Spleen (tissue), 11 donors: ENCODE data around the gene SMIM1. TPM values are rescaled to one million over a fixed set of nuclear protein-coding genes. Genes with fewer than 3 reads are reported as not detected.
"Not testable (repeated sequence)": the region's sequence is repeated elsewhere in the genome, so short reads cannot be mapped to it uniquely, and the experiment has no call there.

Experiments used
- DNase-seq: peaks from one replicate; pipeline ENCODE4 v3.0.0-alpha.2; 2020
- H3K27ac ChIP-seq, 8 donors: fragments of 200-600 bp; sonication (generic) in 7 of 8; 1 replicate in 4 of 8; 2 replicates in 4 of 8; pipeline versions ENCODE4 v1.5.0 to v1.8.0; 2016 to 2021; ENCODE audit warnings: inconsistent platforms in 4 of 8, mild to moderate bottlenecking in 4 of 8, moderate library complexity in 1 of 8
- H3K27me3 ChIP-seq, 7 donors: fragments of 200-600 bp; sonication (generic) in 6 of 7; replicated peaks in 1 of 7; 1 replicate in 4 of 7; 2 replicates in 3 of 7; pipeline versions ENCODE4 v1.5.0 to v1.8.0; 2016 to 2021; ENCODE audit warnings: inconsistent platforms in 3 of 7, mild to moderate bottlenecking in 1 of 7
- H3K36me3 ChIP-seq, 6 donors: fragments of 200-600 bp; sonication (generic) in 5 of 6; 1 replicate in 4 of 6; 2 replicates in 2 of 6; pipeline versions ENCODE4 v1.5.0 to v1.8.0; 2016 to 2021; ENCODE audit warnings: inconsistent platforms in 2 of 6
- H3K4me1 ChIP-seq, 6 donors: fragments of 200-600 bp; sonication (generic) in 5 of 6; 1 replicate in 3 of 6; 2 replicates in 3 of 6; pipeline versions ENCODE4 v1.5.0 to v1.8.0; 2016 to 2021; ENCODE audit warnings: inconsistent platforms in 3 of 6
- H3K4me3 ChIP-seq, 8 donors: fragments of 200-600 bp; sonication (generic) in 7 of 8; 1 replicate in 4 of 8; 2 replicates in 4 of 8; pipeline versions ENCODE4 v1.5.0 to v1.8.0; 2016 to 2021; ENCODE audit warnings: inconsistent platforms in 4 of 8, mild to moderate bottlenecking in 4 of 8, moderate library complexity in 2 of 8
- H3K9me3 ChIP-seq, 8 donors: fragments of 200-600 bp; sonication (generic) in 7 of 8; 1 replicate in 4 of 8; 2 replicates in 4 of 8; pipeline versions ENCODE4 v1.5.0 to v1.8.0; 2016 to 2021; ENCODE audit warnings: inconsistent platforms in 4 of 8
- POLR2A ChIP-seq, 3 donors: fragments of 450-650 bp; IDR thresholded peaks; one replicate each; pipeline ENCODE4 v1.5.1; 2017; ENCODE audit warnings: antibody characterized with exemption in 3 of 3, mild to moderate bottlenecking in 1 of 3
- POLR2AphosphoS5 ChIP-seq, 3 donors: sonication (generic); formaldehyde crosslinking; IDR thresholded peaks; one replicate each; pipeline ENCODE4 v1.5.1; 2017; ENCODE audit warnings: antibody characterized with exemption in 3 of 3
- WGBS, 5 donors: extraction: QIAGEN DNeasy Blood & Tissue Kit in 3 of 5; methylation state at CpG; one replicate each; pipeline versions ENCODE4 v1.1.5 to v1.1.7; 2013 to 2018; 5-methylcytosine and 5-hydroxymethylcytosine counted together
- intact Hi-C: fragments of 100-400 bp; cut with DNase I; formaldehyde crosslinking; loops from one replicate; pipeline ENCODE4 v1.15.0; 2023; ENCODE audit warnings: low total_unique reads
- polyA plus RNA-seq, 3 donors: library from polyadenylated mRNA; stranded (reverse); fragments of 200-250 nt; gene quantifications; one replicate each; pipeline ENCODE4 v1.2.1, GENCODE V29; 2013
- total RNA-seq, 7 donors: library from RNA; depleted of rRNA in 3 of 7; stranded (reverse); fragments of >200 nt in 3 of 7; fragmentation: NEBNext Ultra II Directional in 4 of 7; extraction: Animal tissue kit (Norgen Biotek cat#: 25700) in 4 of 7; gene quantifications; one replicate each; pipeline versions ENCODE4 v1.1.0 to v1.2.1, GENCODE V29; 2016 to 2021
- TF ChIP-seq, protein P1 (sequence below), 11 experiments: fragments of 200-600 bp in 7 of 11; fragments of 450-650 bp in 4 of 11; sonication (generic) in 4 of 11; IDR thresholded peaks in 8 of 11; conservative IDR thresholded peaks in 3 of 11; 1 replicate in 7 of 11; 2 replicates in 4 of 11; pipeline versions ENCODE4 v1.4.0 to v1.8.0; 2016 to 2021; ENCODE audit warnings: antibody characterized with exemption in 11 of 11, inconsistent platforms in 4 of 11, mild to moderate bottlenecking in 1 of 11
- donor health status: healthy with polysubstance abuse.
- donor health status: DM: no; HTN: no; CAD: no; lungs with moderate emphysema.
- donor health status: DM: no; HTN: no; CAD: no.
- donor health status: Bipolar disorder and iron deficiency.
- donor health status: healthy.
- donor health status: DM: no; HTN: no; CAD: no.
- donor health status: DM: yes; HTN: yes; CAD: no.

Gene SMIM1
- total and polyA plus RNA-seq, 10 donors = 2.0 to 12.7 (median 4.6) TPM; not detected in 1

DNA sequence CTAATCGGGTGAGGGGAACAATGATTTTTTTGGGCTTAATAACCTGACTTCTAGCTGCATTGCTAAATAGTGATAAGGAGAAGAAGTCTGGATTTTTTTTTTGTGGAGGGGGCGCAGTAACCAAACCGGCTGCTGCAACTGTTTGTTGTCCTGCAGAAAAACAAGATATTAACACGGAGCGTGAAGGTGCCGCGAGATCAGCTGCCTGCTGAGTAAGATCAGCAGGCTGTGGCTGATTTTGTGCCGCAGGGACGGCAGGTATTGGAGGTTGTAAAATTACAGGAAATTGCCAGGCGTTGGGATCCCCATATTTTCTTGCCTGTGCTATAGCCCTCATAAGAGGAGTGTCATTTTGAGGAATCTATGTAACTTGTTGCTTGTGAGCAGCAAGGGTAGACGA lies 32.5 kb downstream of the SMIM1 start:
- intact Hi-C loops = no loop called here
- TF ChIP-seq POLR2AphosphoS5 (IDR thresholded peaks at IDR 0.05) (no peak), POLR2A (IDR thresholded peaks at IDR 0.05) (no peak)
- TF ChIP-seq, protein P1, sequence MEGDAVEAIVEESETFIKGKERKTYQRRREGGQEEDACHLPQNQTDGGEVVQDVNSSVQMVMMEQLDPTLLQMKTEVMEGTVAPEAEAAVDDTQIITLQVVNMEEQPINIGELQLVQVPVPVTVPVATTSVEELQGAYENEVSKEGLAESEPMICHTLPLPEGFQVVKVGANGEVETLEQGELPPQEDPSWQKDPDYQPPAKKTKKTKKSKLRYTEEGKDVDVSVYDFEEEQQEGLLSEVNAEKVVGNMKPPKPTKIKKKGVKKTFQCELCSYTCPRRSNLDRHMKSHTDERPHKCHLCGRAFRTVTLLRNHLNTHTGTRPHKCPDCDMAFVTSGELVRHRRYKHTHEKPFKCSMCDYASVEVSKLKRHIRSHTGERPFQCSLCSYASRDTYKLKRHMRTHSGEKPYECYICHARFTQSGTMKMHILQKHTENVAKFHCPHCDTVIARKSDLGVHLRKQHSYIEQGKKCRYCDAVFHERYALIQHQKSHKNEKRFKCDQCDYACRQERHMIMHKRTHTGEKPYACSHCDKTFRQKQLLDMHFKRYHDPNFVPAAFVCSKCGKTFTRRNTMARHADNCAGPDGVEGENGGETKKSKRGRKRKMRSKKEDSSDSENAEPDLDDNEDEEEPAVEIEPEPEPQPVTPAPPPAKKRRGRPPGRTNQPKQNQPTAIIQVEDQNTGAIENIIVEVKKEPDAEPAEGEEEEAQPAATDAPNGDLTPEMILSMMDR (IDR thresholded peaks at IDR 0.05 in 8 of 11, conservative IDR thresholded peaks at IDR 0.05 in 3 of 11) = no peak

DNA sequence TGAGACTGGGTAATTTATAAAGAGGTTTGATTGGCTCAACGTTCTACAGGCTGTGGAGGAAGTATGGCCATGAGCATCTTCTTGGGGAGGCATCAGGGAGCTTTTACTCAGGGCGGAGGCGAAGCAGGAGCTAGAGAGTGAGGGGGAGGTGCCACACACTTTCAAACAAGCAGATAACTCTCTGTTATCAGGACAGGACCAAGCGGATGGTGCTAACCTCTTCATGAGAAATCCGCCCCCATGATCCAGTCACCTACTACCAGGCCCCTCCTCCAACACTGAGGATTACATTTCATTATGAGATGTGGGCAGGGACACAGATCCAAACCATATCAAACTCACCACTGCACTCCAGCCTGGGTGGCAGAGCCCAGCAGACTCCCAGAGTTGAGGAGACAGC lies 35.2 kb downstream of the SMIM1 start:
- Histone ChIP-seq H3K9me3 (peaks cover 0 to 9% (median 0%) of the 10 kb centered on the region in 8 donors), H3K27ac (no peak overlapping the region), H3K4me1 (no peaks in the 10 kb centered on the region), H3K27me3 (peaks cover 0 to 9% (median 0%) of the 10 kb centered on the region in 7 donors), H3K4me3 (no peak overlapping the region), H3K36me3 (no peaks in the 10 kb centered on the region)
- no peak for DNase-seq
- 69 to 87% (median 73%) methylated on average over 5 of the region's 5 CpGs for WGBS, 5 donors
- TF ChIP-seq, protein P1 (IDR thresholded peaks at IDR 0.05 in 8 of 11, conservative IDR thresholded peaks at IDR 0.05 in 3 of 11) = no peak
- TF ChIP-seq POLR2AphosphoS5 (IDR thresholded peaks at IDR 0.05) (no peak), POLR2A (IDR thresholded peaks at IDR 0.05) (no peak)
- intact Hi-C loops = no loop called here

More for the DNA sequence above, 32.5 kb downstream of the SMIM1 start:
- no peak overlapping the region for H3K4me3 ChIP-seq
- H3K4me1 ChIP-seq = peaks cover 0 to 4% (median 0%) of the 10 kb centered on the region in 6 donors
- peaks cover 0 to 16% (median under 1%) of the 10 kb centered on the region in 7 donors for H3K27me3 ChIP-seq
- 77 to 89% (median 82%) methylated on average over 11 of the region's 11 CpGs for WGBS, 5 donors
- H3K36me3 ChIP-seq = no peaks in the 10 kb centered on the region
- H3K9me3 ChIP-seq = peaks cover 0 to 9% (median 0%) of the 10 kb centered on the region in 8 donors
- H3K27ac ChIP-seq = no peak overlapping the region
- no peak for DNase-seq

DNA sequence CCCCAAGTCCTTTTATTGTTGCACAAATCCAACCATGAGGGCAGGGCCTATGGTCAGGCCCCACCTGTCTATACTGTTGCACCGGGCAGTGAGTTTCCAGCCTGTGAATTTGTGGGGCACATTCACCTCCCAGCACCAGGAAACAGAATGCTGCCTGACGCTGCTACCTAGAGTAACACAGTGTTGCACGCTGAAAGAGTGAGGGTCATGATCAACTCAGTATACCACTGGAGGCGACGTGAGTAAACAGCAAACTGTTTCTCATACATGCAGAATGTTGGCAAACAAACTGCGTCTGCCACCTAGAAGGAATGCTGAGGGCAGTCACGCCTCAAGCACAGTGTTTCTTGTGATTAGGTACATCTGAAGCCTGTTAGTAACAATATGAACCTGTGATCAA lies 37.1 kb downstream of the SMIM1 start:
- Histone ChIP-seq H3K4me3 (no peak overlapping the region), H3K27ac (no peak overlapping the region), H3K4me1 (no peaks in the 10 kb centered on the region), H3K27me3 (no peaks in the 10 kb centered on the region), H3K36me3 (peaks cover 0 to 12% (median 7%) of the 10 kb centered on the region in 6 donors), H3K9me3 (peaks cover 0 to 9% (median 0%) of the 10 kb centered on the region in 8 donors)
- intact Hi-C loops = no loop called here
- no peak for DNase-seq
- TF ChIP-seq POLR2A (IDR thresholded peaks at IDR 0.05) (no peak), POLR2AphosphoS5 (IDR thresholded peaks at IDR 0.05) (no peak)
- TF ChIP-seq, protein P1 (IDR thresholded peaks at IDR 0.05 in 8 of 11, conservative IDR thresholded peaks at IDR 0.05 in 3 of 11) = no peak
- 72 to 82% (median 77%) methylated on average over 5 to 7 of the region's 7 CpGs for WGBS, 5 donors

DNA sequence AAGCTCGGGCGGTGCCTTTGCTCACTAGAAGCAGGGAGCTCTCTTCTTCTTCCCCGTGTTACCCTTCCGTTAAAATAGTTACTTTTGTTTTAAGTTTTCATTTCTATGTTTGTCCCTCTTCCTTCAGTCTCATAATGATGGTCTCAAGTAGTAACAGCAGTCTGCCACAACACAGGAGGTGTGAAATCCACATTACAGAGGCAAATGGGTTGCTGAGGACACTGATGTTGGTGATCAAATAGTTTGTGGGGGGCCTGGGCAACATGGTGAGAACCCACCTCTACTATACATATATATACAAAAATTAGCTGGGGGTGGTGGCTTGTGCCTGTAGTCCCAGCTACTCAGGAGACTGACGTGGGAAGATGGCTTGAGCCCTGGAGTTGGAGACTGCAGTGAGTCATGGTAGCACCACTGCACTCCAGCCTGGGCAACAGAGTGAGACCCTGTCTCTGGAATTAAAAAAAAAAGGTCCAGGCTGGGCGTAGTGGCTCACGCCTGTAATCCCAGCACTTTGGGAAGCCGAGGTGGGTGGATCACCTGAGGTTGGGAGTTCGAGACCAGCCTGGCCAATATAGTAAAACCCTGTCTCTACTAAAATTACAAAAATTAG lies 37.7 kb downstream of the SMIM1 start:
- intact Hi-C loops, H3K27me3 ChIP-seq, DNase-seq, H3K4me1 ChIP-seq, H3K27ac ChIP-seq, H3K4me3 ChIP-seq, H3K9me3 ChIP-seq: not testable (repeated sequence)
- peaks cover 0 to 18% (median 12%) of the 10 kb centered on the region in 6 donors for H3K36me3 ChIP-seq
- 73 to 87% (median 76%) methylated on average over 9 of the region's 9 CpGs for WGBS, 5 donors
